HepG2 (cell line): ENCODE data around the gene ACAP2. TPM values are rescaled to one million over a fixed set of nuclear protein-coding genes. Genes with fewer than 3 reads are reported as not detected.

Experiments used
- FOSL1 ChIP-seq: sonication (generic); formaldehyde crosslinking; IDR thresholded peaks from 2 replicates; pipeline ENCODE4 v1.9.0; 2021; ENCODE audit warnings: missing genetic modification reagents, borderline replicate concordance
- HDAC6 ChIP-seq: fragments of 200-600 bp; sonication (generic); IDR thresholded peaks from 2 replicates; pipeline ENCODE4 v1.7.0; 2017; ENCODE audit warnings: mild to moderate bottlenecking, antibody characterized with exemption, low read length, low read depth
- HMGXB3 ChIP-seq: sonication (generic); formaldehyde crosslinking; IDR thresholded peaks from 2 replicates; pipeline ENCODE4 v1.4.0; 2020; ENCODE audit warnings: missing genetic modification reagents, borderline replicate concordance
- MTA1 ChIP-seq: sonication (generic); formaldehyde crosslinking; IDR thresholded peaks from 2 replicates; pipeline ENCODE4 v1.4.0; 2020; ENCODE audit warnings: missing genetic modification reagents, mild to moderate bottlenecking, borderline replicate concordance
- NR2F6 ChIP-seq, 2 experiments: IDR thresholded peaks; 2 replicates each; pipeline ENCODE4 v1.6.1; 2016; ENCODE audit warnings: antibody characterized with exemption in 1 of 2, mild to moderate bottlenecking in 1 of 2
- RBM39 ChIP-seq: fragments of 200-400 bp; formaldehyde crosslinking; IDR thresholded peaks from one replicate; pipeline ENCODE4 v1.6.1; 2018; ENCODE audit warnings: antibody characterized with exemption, mild to moderate bottlenecking, low read depth, low read length; ENCODE audit not compliant: poor library complexity, severe bottlenecking
- RFX1 ChIP-seq: fragments of 450-650 bp; IDR thresholded peaks from 2 replicates; pipeline ENCODE4 v1.6.1; 2017
- SALL2 ChIP-seq: sonication (generic); formaldehyde crosslinking; IDR thresholded peaks from 2 replicates; pipeline ENCODE4 v1.8.1; 2023; ENCODE audit warnings: mild to moderate bottlenecking, missing genetic modification reagents, inconsistent platforms
- YEATS4 ChIP-seq: sonication (generic); formaldehyde crosslinking; IDR thresholded peaks from 2 replicates; pipeline ENCODE4 v1.4.0; 2020; ENCODE audit warnings: missing genetic modification reagents, borderline replicate concordance
- ZBTB10 ChIP-seq: sonication (generic); formaldehyde crosslinking; IDR thresholded peaks from 2 replicates; pipeline ENCODE4 v1.4.0; 2020; ENCODE audit warnings: missing genetic modification reagents, borderline replicate concordance
- ZBTB7B ChIP-seq: sonication (generic); formaldehyde crosslinking; IDR thresholded peaks from 2 replicates; pipeline ENCODE4 v1.4.0; 2020; ENCODE audit warnings: missing genetic modification reagents
- ZFP37 ChIP-seq: sonication (generic); formaldehyde crosslinking; IDR thresholded peaks from 2 replicates; pipeline ENCODE4 v1.4.0; 2020; ENCODE audit warnings: missing genetic modification reagents, borderline replicate concordance
- ZNF572 ChIP-seq: sonication (generic); formaldehyde crosslinking; IDR thresholded peaks from 2 replicates; pipeline ENCODE4 v1.5.1; 2020; ENCODE audit warnings: mild to moderate bottlenecking, missing genetic modification reagents
- ZNF709 ChIP-seq: sonication (generic); formaldehyde crosslinking; IDR thresholded peaks from 2 replicates; pipeline ENCODE4 v1.5.0; 2020; ENCODE audit warnings: mild to moderate bottlenecking, missing genetic modification reagents
- polyA plus RNA-seq, 8 experiments: library from polyadenylated mRNA; depleted of rRNA in 3 of 8; stranded (reverse) in 7 of 8; unstranded in 1 of 8; fragments of >200 nt; fragmentation: Illumina TruSeq in 4 of 8; extraction: Trizol in 4 of 8; gene quantifications; 2 replicates each; pipeline versions ENCODE4 v1.2.1 to v1.2.3, GENCODE V29; 2011 to 2016; ENCODE audit warnings: low read depth in 4 of 8, missing spikeins in 1 of 8, mixed read lengths in 1 of 8; ENCODE audit not compliant: insufficient read depth in 1 of 8
- total RNA-seq, 5 experiments: library from RNA; depleted of rRNA; stranded (reverse); fragments of >200 nt; fragmentation: Illumina TruSeq; extraction: Trizol; gene quantifications; 2 replicates each; pipeline ENCODE4 v1.2.3, GENCODE V29; 2016; ENCODE audit warnings: low read depth in 1 of 5
- TF ChIP-seq, protein P1 (sequence below): sonication (generic); formaldehyde crosslinking; IDR thresholded peaks from 2 replicates; pipeline ENCODE4 v1.4.0; 2020; ENCODE audit warnings: mild to moderate bottlenecking, missing genetic modification reagents
- TF ChIP-seq, protein P2 (sequence below): sonication (generic); formaldehyde crosslinking; IDR thresholded peaks from 2 replicates; pipeline ENCODE4 v1.8.0; 2022; ENCODE audit warnings: mild to moderate bottlenecking, missing genetic modification reagents

The ACAP2 gene
- total and polyA plus RNA-seq, 2 of the 13 experiments (the other 11 are each of a cell fraction or from before 2014, with no cell fraction given) = 7.3 to 23.9 TPM

GRCh38 chr3:195441992-195442572 is 738 bp downstream of the ACAP2 start (continued):
- no peak for TF ChIP-seq RFX1
- no peak for TF ChIP-seq HDAC6
- peak; percentile 2; the same call in 1 of the 2 replicates for TF ChIP-seq MTA1
- no peak for TF ChIP-seq HMGXB3 (CRISPR knock-in tag)
- TF ChIP-seq FOSL1 (CRISPR knock-in tag) = no peak
- TF ChIP-seq RBM39 = no peak
- TF ChIP-seq, protein P1, sequence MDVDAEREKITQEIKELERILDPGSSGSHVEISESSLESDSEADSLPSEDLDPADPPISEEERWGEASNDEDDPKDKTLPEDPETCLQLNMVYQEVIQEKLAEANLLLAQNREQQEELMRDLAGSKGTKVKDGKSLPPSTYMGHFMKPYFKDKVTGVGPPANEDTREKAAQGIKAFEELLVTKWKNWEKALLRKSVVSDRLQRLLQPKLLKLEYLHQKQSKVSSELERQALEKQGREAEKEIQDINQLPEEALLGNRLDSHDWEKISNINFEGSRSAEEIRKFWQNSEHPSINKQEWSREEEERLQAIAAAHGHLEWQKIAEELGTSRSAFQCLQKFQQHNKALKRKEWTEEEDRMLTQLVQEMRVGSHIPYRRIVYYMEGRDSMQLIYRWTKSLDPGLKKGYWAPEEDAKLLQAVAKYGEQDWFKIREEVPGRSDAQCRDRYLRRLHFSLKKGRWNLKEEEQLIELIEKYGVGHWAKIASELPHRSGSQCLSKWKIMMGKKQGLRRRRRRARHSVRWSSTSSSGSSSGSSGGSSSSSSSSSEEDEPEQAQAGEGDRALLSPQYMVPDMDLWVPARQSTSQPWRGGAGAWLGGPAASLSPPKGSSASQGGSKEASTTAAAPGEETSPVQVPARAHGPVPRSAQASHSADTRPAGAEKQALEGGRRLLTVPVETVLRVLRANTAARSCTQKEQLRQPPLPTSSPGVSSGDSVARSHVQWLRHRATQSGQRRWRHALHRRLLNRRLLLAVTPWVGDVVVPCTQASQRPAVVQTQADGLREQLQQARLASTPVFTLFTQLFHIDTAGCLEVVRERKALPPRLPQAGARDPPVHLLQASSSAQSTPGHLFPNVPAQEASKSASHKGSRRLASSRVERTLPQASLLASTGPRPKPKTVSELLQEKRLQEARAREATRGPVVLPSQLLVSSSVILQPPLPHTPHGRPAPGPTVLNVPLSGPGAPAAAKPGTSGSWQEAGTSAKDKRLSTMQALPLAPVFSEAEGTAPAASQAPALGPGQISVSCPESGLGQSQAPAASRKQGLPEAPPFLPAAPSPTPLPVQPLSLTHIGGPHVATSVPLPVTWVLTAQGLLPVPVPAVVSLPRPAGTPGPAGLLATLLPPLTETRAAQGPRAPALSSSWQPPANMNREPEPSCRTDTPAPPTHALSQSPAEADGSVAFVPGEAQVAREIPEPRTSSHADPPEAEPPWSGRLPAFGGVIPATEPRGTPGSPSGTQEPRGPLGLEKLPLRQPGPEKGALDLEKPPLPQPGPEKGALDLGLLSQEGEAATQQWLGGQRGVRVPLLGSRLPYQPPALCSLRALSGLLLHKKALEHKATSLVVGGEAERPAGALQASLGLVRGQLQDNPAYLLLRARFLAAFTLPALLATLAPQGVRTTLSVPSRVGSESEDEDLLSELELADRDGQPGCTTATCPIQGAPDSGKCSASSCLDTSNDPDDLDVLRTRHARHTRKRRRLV (CRISPR knock-in tag) = no peak
- TF ChIP-seq ZFP37 = no peak
- TF ChIP-seq, protein P2, sequence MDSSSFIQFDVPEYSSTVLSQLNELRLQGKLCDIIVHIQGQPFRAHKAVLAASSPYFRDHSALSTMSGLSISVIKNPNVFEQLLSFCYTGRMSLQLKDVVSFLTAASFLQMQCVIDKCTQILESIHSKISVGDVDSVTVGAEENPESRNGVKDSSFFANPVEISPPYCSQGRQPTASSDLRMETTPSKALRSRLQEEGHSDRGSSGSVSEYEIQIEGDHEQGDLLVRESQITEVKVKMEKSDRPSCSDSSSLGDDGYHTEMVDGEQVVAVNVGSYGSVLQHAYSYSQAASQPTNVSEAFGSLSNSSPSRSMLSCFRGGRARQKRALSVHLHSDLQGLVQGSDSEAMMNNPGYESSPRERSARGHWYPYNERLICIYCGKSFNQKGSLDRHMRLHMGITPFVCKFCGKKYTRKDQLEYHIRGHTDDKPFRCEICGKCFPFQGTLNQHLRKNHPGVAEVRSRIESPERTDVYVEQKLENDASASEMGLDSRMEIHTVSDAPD = no peak
- peak; percentile 4; the same call in 1 of the 2 replicates for TF ChIP-seq YEATS4 (CRISPR knock-in tag)
- TF ChIP-seq SALL2 (CRISPR knock-in tag) = no peak
- TF ChIP-seq ZBTB7B = 0 out of 2 replicates have a peak, but pooled peaks have one; percentile 50
- no peak for TF ChIP-seq ZNF709
- TF ChIP-seq ZBTB10 (CRISPR knock-in tag) = peak; percentile 18; the same call in 1 of the 2 replicates
- TF ChIP-seq ZNF572 (CRISPR knock-in tag) = no peak
- TF ChIP-seq NR2F6 (IDR thresholded peaks at IDR 0.05) = no peak
- TF ChIP-seq NR2F6 (CRISPR knock-in tag; IDR thresholded peaks at IDR 0.05) = no peak
